Suppressor macrophage treated with lipopolysaccharide for 1 hour (primary cell): Measurements from ENCODE around the gene FAM50B.

ENCODE experiments used
- DNase-seq, 3 donors: peaks; one replicate each; pipeline ENCODE4 v3.0.0-alpha.2; 2020 to 2022

The FAM50B gene

DNA sequence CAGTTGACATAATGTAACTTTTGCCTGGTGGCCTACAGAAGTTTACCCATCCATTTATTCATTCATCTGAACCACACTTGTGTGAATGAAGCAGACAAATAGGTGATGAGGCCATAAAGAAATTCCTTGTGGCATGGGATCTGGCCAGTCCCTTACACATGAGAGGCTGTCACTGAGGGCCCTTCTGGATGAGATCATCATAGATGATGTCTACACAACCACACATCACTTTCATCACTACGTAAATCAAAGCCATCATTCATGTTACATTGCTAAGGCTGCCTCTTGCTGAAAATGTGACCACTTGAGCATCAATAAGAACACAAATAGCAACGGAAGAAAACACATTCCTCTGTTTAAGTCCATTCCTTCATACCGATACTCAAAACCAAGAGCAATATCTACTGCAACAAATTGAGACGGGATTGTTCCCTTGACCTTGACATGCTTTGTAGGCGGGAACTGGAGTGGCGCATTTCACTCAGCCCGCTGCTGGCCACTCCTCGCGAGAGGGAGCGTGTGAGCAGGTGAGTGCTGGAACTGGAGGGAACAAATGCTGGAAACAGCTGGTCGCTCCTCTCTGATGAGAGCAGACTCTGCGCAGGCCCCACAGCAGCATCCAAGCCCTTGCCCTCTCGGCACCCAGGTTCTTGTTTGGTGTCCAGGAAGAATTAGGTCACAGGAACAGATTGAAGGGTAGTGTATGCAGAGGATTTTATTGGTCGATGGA lies 49.3 kb downstream of the FAM50B start:
- DNase-seq: peak in 2 of 3 donors; percentile 24 to 32

DNA sequence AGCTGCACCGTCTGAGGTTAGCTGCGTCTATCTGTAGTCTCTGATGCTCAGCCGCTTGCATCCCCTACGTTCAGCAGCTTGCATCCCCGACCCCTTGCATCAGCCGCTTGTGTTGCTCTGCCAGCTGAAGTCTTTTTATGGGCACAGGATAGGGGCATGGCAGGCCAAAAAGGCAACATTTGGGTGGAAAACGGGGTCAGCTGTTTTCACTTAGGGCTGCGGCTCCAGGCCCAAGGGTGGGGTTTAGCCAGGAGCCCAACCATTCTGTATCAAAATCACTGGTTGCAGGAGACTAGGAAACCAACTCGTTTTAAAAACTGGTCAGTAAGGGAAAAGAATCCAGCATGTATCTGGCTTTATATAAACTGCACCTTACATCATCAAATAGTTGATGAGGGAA lies 49.9 kb downstream of the FAM50B start:
- no peak for DNase-seq

- DNase-seq: no peak
Measured at GRCh38 chr6:3899970-3900439, 50.8 kb downstream of the FAM50B start.
